Epithelial cell of esophagus (primary cell): Measurements from ENCODE around the gene MAP2K5.
A peak's percentile ranks its signal among the peaks of the same experiment; 100 is the strongest.

Source experiments
- DNase-seq: peaks from one replicate; pipeline ENCODE4 v3.0.0; 2010; ENCODE audit warnings: low read depth
- H3K4me3 ChIP-seq: 2 replicates; pipeline ENCODE4 v1.5.1; 2011; ENCODE audit warnings: mild to moderate bottlenecking, low read length, control low read depth
- TF ChIP-seq, protein P1 (sequence below): IDR thresholded peaks from 2 replicates; pipeline ENCODE4 v1.5.1; 2011; ENCODE audit warnings: low read depth, mild to moderate bottlenecking, low read length, control low read depth, inconsistent platforms; ENCODE audit not compliant: insufficient read depth; ENCODE audit errors: missing control alignments

MAP2K5 gene

DNA sequence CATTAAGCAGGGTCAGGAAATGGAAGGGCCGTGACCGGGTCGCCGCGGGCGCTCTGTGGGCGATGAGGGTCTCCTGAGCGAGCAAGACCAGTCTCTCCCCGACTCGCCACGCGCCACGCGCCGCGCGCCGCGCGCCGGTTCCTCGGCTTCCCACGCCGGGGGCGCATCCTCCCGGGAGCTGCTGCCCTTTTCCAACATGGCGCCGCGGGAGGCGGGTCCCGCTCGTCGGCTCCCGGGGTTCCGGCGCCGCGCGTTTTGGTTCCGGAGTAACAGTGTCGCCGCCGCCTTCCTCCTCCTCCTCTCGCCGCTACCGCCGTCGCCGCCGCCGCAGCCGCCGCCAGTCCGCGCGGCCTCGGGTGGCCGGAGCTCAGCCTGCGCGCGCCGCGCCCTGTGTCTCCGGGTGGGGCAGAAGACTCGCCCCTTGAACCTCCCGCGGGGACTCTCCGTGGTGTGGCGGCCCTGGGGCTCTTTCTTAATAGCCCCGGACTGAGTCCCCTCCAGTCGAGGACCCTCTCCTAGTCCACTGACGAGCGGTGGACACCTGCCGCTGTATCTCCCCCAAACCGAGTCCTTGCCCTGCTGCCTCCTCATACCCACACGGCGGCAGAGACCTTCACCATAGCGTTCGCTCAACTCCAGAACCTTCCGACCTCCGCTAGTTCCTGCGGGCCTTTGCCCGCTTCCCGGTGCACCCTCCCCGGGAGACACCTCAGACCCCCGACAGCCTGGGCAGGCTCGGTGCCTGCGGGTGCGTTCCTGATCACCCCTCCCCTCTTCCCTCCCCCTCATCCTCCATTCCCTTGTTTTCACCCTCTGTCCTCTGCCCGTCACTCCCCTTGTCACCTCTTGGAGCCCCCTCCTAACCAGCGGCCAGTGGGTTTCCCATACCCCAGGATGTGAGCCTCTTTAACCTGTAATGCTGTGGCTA, at the start of gene MAP2K5:
Gene MAP2K5, plus strand, starts transcription at position 284 of the 928 bp plus-strand sequence. Its CDS starts 633 bp downstream, at position 917.
- DNase-seq, result peak; percentile 78
- H3K4me3 ChIP-seq, result peak within 1 kb of the TSS; percentile 97
- TF ChIP-seq, protein P1, sequence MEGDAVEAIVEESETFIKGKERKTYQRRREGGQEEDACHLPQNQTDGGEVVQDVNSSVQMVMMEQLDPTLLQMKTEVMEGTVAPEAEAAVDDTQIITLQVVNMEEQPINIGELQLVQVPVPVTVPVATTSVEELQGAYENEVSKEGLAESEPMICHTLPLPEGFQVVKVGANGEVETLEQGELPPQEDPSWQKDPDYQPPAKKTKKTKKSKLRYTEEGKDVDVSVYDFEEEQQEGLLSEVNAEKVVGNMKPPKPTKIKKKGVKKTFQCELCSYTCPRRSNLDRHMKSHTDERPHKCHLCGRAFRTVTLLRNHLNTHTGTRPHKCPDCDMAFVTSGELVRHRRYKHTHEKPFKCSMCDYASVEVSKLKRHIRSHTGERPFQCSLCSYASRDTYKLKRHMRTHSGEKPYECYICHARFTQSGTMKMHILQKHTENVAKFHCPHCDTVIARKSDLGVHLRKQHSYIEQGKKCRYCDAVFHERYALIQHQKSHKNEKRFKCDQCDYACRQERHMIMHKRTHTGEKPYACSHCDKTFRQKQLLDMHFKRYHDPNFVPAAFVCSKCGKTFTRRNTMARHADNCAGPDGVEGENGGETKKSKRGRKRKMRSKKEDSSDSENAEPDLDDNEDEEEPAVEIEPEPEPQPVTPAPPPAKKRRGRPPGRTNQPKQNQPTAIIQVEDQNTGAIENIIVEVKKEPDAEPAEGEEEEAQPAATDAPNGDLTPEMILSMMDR, result no peak

DNA sequence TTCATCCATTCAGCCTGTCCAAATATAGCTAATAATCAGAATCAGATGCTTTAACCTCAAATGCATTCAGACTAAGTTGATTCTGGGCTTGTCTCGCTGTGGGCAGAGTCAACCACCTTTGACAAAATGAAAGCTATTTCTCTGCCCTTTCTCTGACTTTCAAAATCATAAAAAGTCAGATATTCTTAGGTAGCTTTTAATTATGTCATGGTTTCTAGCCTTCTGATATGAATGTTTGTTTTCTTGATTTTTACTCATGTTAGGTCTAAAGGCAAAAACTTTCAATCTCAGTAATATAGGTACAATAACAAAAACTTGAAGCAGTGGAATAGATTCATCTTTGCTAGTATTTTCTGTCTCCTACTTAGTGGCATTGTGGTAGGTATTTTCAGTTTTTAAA, 46.9 kb upstream of the MAP2K5 start:
- TF ChIP-seq, protein P1, result no peak
- no peak overlapping the region for H3K4me3 ChIP-seq
- DNase-seq, result no peak

DNA sequence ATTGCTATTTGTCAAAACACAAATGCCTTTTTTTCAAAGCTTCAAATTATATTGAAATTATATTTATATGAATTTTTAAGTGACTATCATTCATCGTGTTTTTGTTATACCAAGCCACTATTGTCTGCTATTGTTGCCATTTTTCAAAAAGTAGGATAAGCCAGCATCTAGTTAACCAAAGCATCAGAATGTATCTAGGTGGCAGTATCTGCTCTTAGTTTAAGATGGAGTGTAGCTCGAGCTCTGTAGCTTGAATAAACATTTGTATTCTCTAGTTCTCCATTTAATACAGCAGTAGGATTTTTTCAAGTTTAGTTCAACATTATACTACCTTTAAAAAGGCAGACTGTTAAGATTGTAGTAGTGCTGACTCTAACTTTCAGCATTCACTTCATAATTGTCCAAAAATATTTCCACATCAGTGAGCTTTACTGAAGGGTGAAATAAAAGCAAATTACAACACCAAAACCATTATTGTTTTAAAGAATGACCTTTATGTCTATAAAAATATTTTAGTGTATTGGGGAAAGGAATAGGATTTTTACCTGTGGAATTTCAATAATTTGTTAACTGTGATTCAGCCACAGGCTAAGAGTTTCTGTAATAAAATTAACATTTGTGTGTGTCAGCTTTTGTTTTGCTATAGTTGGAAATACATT, 41.2 kb upstream of the MAP2K5 start:
- peak; percentile 30 for DNase-seq
- no peak overlapping the region for H3K4me3 ChIP-seq
- TF ChIP-seq, protein P1, result peak; percentile 34

DNA sequence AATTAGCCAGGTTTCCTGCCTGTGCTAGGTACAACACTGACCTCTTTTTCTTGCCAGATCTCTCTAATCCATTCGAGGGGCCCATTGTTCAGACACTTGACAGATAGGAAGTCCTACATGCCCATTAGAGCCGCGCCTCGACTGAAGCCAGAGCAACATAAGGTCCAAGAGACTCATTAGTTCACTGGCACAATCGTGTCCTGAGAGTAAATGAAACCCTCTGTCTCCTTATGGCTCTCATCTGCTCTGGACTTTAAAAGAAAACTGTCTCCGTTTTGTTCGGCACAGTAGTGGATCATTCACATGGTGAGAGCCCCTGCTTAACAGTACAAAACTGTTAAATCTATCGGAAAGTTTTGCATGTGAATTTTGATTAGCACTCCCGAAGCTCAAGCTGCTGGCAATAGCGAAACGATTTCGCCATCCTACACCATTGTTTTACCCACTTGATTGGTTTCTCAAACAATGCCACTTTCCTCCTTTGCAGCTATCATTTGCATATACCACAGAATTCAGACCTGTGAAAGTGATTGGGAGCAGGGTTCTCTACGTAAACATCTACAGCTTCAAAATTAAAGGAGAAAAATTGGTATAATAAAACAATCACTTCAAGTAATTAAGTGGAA, 40.6 kb upstream of the MAP2K5 start:
- peak; percentile 14 for DNase-seq
- H3K4me3 ChIP-seq, result peak overlapping the region; percentile 14
- TF ChIP-seq, protein P1, result no peak

DNA sequence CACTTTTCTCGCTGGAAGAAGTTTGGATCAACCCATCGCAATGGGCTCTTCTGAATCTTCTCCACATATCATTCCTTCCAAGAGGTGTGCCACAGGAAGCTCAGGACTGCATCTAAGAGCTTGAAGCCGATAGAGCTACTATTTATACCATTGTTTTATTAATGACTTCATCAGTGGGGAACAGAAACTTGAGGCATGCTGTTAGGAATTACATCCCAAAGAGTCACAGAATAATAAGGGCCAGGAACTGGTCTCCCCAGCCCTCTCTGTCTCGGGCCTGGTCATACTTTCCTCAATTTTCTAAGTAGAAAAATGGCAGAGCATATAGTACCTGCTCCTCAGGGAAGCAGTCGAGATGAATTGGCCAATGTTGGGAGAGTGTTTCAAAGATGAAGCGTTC, 38.4 kb upstream of the MAP2K5 start:
- no peak overlapping the region for H3K4me3 ChIP-seq
- TF ChIP-seq, protein P1, result no peak
- DNase-seq, result no peak

DNA sequence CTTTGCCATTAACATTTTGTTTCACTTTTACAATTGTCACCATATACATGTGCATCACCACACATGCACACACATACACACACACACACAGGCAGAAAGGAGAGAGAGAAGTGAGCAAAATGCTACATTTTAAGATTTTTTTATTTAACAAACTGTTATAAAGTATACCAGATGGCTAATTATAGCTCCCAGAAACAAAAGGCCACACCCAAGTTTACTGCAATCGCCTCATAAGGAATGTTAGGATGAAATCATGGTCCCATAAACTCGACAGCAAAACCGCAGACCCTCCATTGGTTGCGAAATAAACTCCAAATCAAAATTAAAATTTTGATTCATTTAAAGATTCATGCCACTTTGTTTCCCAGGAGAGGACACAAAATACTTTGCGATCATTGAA, 37.7 kb upstream of the MAP2K5 start:
- TF ChIP-seq, protein P1, result no peak
- H3K4me3 ChIP-seq, result no peak overlapping the region
- DNase-seq, result no peak
